GM23338 (cell line): ENCODE data around the gene PECR. TPM values are rescaled to one million over a fixed set of nuclear protein-coding genes. Genes with fewer than 3 reads are reported as not detected.
A peak's percentile ranks its signal among the peaks of the same experiment; 100 is the strongest.
"Not testable (repeated sequence)": the region's sequence is repeated elsewhere in the genome, so short reads cannot be mapped to it uniquely, and the experiment has no call there.

Experiments
- ATAC-seq: fragments of 200-7000 bp; cut with Tn5 transposase; 3 replicates; pipeline ENCODE4 v1.9.1; 2020
- DNase-seq: peaks from one replicate; pipeline ENCODE4 v3.0.0-alpha.2; 2015; ENCODE audit warnings: low spot score
- H2AFZ ChIP-seq: fragments of 200-600 bp; sonication (generic); 2 replicates; pipeline ENCODE4 v1.8.0; 2016; ENCODE audit warnings: antibody characterized with exemption, mild to moderate bottlenecking, moderate library complexity
- H3F3A ChIP-seq: fragments of 200-600 bp; sonication (generic); replicated peaks from 2 replicates; pipeline ENCODE4 v1.8.0; 2017; ENCODE audit warnings: antibody characterized with exemption, mixed run types, low read depth
- H3K27ac ChIP-seq: fragments of 200-600 bp; sonication (generic); 2 replicates; pipeline ENCODE4 v1.6.1; 2016; ENCODE audit warnings: low read depth
- H3K27me3 ChIP-seq: fragments of 200-600 bp; sonication (generic); 2 replicates; pipeline ENCODE4 v1.8.0; 2016; ENCODE audit warnings: mild to moderate bottlenecking, mixed run types, moderate library complexity; ENCODE audit not compliant: insufficient read depth
- H3K36me3 ChIP-seq: fragments of 200-600 bp; sonication (generic); 2 replicates; pipeline ENCODE4 v1.8.0; 2016; ENCODE audit warnings: mild to moderate bottlenecking; ENCODE audit not compliant: insufficient read depth
- H3K4me1 ChIP-seq: fragments of 200-600 bp; sonication (generic); 2 replicates; pipeline ENCODE4 v1.8.0; 2016; ENCODE audit warnings: mild to moderate bottlenecking, moderate library complexity; ENCODE audit not compliant: insufficient read depth
- H3K4me2 ChIP-seq: fragments of 200-600 bp; sonication (generic); 2 replicates; pipeline ENCODE4 v1.7.1; 2017; ENCODE audit warnings: mixed run types
- H3K4me3 ChIP-seq: fragments of 200-600 bp; sonication (generic); 2 replicates; pipeline ENCODE4 v1.6.1; 2016; ENCODE audit warnings: mixed run types
- H3K79me2 ChIP-seq: fragments of 200-600 bp; sonication (generic); replicated peaks from 2 replicates; pipeline ENCODE4 v1.8.0; 2017; ENCODE audit warnings: mild to moderate bottlenecking; ENCODE audit not compliant: insufficient read depth
- H3K9me2 ChIP-seq: fragments of 200-600 bp; sonication (generic); 2 replicates; pipeline ENCODE4 v1.8.0; 2017; ENCODE audit not compliant: insufficient read depth
- H4K20me1 ChIP-seq: fragments of 200-600 bp; sonication (generic); replicated peaks from 2 replicates; pipeline ENCODE4 v1.8.0; 2017; ENCODE audit warnings: mild to moderate bottlenecking; ENCODE audit not compliant: insufficient read depth
- H3K27ac Mint-ChIP-seq: 2 replicates; pipeline ENCODE4 v1.8.0; 2020; ENCODE audit warnings: inconsistent platforms, mild to moderate bottlenecking, moderate library complexity, mixed read lengths
- H3K27me3 Mint-ChIP-seq: 3 replicates; pipeline ENCODE4 v1.8.0; 2022; ENCODE audit warnings: low read depth, mild to moderate bottlenecking, moderate library complexity, mixed read lengths, inconsistent platforms; ENCODE audit not compliant: insufficient read depth, poor library complexity
- H3K36me3 Mint-ChIP-seq: 3 replicates; pipeline ENCODE4 v1.8.0; 2021; ENCODE audit warnings: low read depth, mild to moderate bottlenecking, inconsistent platforms, moderate library complexity, mixed read lengths
- H3K4me1 Mint-ChIP-seq: 3 replicates; pipeline ENCODE4 v1.8.0; 2020; ENCODE audit warnings: mild to moderate bottlenecking, inconsistent platforms, mixed read lengths
- H3K4me3 Mint-ChIP-seq: 3 replicates; pipeline ENCODE4 v1.8.0; 2021; ENCODE audit warnings: moderate library complexity, mild to moderate bottlenecking, inconsistent platforms, mixed read lengths
- H3K9me3 Mint-ChIP-seq: 3 replicates; pipeline ENCODE4 v1.8.0; 2020; ENCODE audit warnings: moderate library complexity, mild to moderate bottlenecking, inconsistent platforms, mixed read lengths
- CREB1 ChIP-seq: fragments of 250-450 bp; sonication (Bioruptor Pico); IDR thresholded peaks from 2 replicates; pipeline ENCODE4 v1.5.0; 2020; ENCODE audit warnings: low read depth, mild to moderate bottlenecking, moderate library complexity
- CTCF ChIP-seq, 2 experiments: fragments of 200-600 bp in 1 of 2; sonication (generic) in 1 of 2; conservative IDR thresholded peaks; 2 replicates each; pipeline versions ENCODE4 v1.5.1 to v1.6.1; 2016 to 2017; ENCODE audit warnings: antibody characterized with exemption in 2 of 2, low read depth in 2 of 2, mild to moderate bottlenecking in 2 of 2, moderate library complexity in 1 of 2
- EZH2 ChIP-seq: fragments of 200-600 bp; sonication (generic); IDR thresholded peaks from one replicate; pipeline ENCODE4 v1.8.0; 2017; ENCODE audit warnings: antibody characterized with exemption, mild to moderate bottlenecking, low read depth; ENCODE audit not compliant: unreplicated experiment
- EZH2phosphoT487 ChIP-seq: fragments of 200-600 bp; sonication (generic); IDR thresholded peaks from one replicate; pipeline ENCODE4 v1.8.1; 2018; ENCODE audit warnings: antibody characterized with exemption; ENCODE audit not compliant: unreplicated experiment
- POLR2AphosphoS5 ChIP-seq: IDR thresholded peaks from 2 replicates; pipeline ENCODE4 v1.6.1; 2016; ENCODE audit warnings: antibody characterized with exemption, low read depth
- STAT1 ChIP-seq: IDR thresholded peaks from one replicate; pipeline ENCODE4 v1.6.1; 2016; ENCODE audit warnings: antibody characterized with exemption; ENCODE audit not compliant: unreplicated experiment
- ZNF114 ChIP-seq: fragments of 250-450 bp; sonication (Bioruptor Pico); IDR thresholded peaks from 2 replicates; pipeline ENCODE4 v1.5.0; 2020; ENCODE audit warnings: mild to moderate bottlenecking, moderate library complexity
- ZNF331 ChIP-seq: fragments of 250-450 bp; sonication (Bioruptor Pico); IDR thresholded peaks from 2 replicates; pipeline ENCODE4 v1.5.0; 2020; ENCODE audit warnings: low read depth, mild to moderate bottlenecking, moderate library complexity
- ZNF462 ChIP-seq: fragments of 250-450 bp; sonication (Bioruptor Pico); IDR thresholded peaks from 2 replicates; pipeline ENCODE4 v1.5.0; 2020; ENCODE audit warnings: mild to moderate bottlenecking, moderate library complexity
- polyA plus RNA-seq: library from polyadenylated mRNA; unstranded; fragments of >200 nt; fragmentation: Nextera tagmentation; extraction: Ambion mirVana; gene quantifications from 2 replicates; pipeline ENCODE4 v1.2.1, GENCODE V29; 2016
- total RNA-seq: library from RNA; depleted of rRNA; stranded (reverse); fragments of >200 nt; shearing (Covaris generic); gene quantifications from 2 replicates; pipeline ENCODE4 v1.2.3, GENCODE V29; 2014

The PECR gene
- total and polyA plus RNA-seq, 2 experiments from 2014 or later, result 12.1 to 15.5 TPM

DNA sequence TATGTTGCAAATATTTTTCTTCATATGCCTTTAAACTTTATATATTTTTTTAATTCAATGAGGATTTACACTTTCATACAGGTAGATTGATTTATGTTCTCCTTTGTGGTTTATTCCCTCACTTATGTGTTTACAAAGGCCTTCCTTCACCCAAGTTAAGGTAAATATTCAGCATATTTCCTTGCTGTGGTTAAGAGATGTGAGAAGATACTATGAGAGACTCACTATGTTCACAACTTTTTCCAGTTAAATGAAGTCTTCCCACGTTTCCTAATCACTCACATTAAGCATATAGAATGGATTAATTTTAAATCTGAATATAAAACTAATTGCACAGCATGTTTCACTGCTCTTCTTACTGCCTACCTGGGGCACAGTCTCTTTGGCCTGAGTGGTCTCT is 597 bp downstream of the PECR start (continued):
- no peak for TF ChIP-seq ZNF462 (CRISPR knock-in tag)

- Histone ChIP-seq H3K79me2 (peaks cover 15% of the 10 kb centered on the region), H3K4me1 (peaks cover 31% of the 10 kb centered on the region)
- not testable (repeated sequence) for H3K27ac Mint-ChIP-seq, ATAC-seq, H4K20me1 ChIP-seq, H3K9me2 ChIP-seq, H3F3A ChIP-seq, H3K9me3 Mint-ChIP-seq, H2AFZ ChIP-seq, H3K27me3 ChIP-seq, H3K4me2 ChIP-seq, H3K36me3 ChIP-seq, H3K27ac ChIP-seq, H3K27me3 Mint-ChIP-seq, DNase-seq, H3K36me3 Mint-ChIP-seq, H3K4me3 ChIP-seq
- Mint-ChIP-seq H3K4me1 (peaks cover 35% of the 10 kb centered on the region), H3K4me3 (peak overlapping the region; percentile 36; the same call in 1 of the 3 replicates)
Observed at GRCh38 chr2:216080048-216080447, 1.6 kb downstream of the PECR start.

GRCh38 chr2:216078776-216079175 is 2.8 kb downstream of the PECR start:
- H3K79me2 ChIP-seq, result peaks cover 14% of the 10 kb centered on the region
- H2AFZ ChIP-seq, result no peak overlapping the region
- H3K27me3 ChIP-seq, result no peaks in the 10 kb centered on the region
- Mint-ChIP-seq H3K4me1 (peaks cover 25% of the 10 kb centered on the region), H3K4me3 (no peak overlapping the region), H3K36me3 (no peaks in the 10 kb centered on the region), H3K27ac (no peak overlapping the region), H3K27me3 (no peaks in the 10 kb centered on the region), H3K9me3 (no peaks in the 10 kb centered on the region; the same call in 2 of the 3 replicates)
- no peaks in the 10 kb centered on the region; the same call in none of the 2 replicates for H4K20me1 ChIP-seq
- ATAC-seq (no peak), DNase-seq (no peak)
- no peaks in the 10 kb centered on the region for H3K9me2 ChIP-seq
- H3K4me1 ChIP-seq, result peaks cover 19% of the 10 kb centered on the region
- H3F3A ChIP-seq, result no peaks in the 10 kb centered on the region; the same call in 1 of the 2 replicates
- no peak overlapping the region for H3K4me3 ChIP-seq
- H3K4me2 ChIP-seq, result no peak overlapping the region
- 0 out of 2 replicates have a peak, but pooled peaks cover 3% of the 10 kb centered on the region for H3K36me3 ChIP-seq
- TF ChIP-seq EZH2 (no peak), POLR2AphosphoS5 (no peak), ZNF114 (no peak), STAT1 (no peak), ZNF331 (CRISPR knock-in tag) (no peak), CREB1 (no peak), EZH2phosphoT487 (no peak), CTCF (conservative IDR thresholded peaks at IDR 0.05; ENCODE audit: low read depth in 2 of 2) (no peak)
- H3K27ac ChIP-seq, result no peak overlapping the region
